H9 (cell line): ENCODE results near the gene ATG5. TPM values are rescaled to one million over a fixed set of nuclear protein-coding genes. Genes with fewer than 3 reads are reported as not detected.
A peak's percentile ranks its signal among the peaks of the same experiment; 100 is the strongest.

Experiments
- DNase-seq: peaks from one replicate; pipeline ENCODE4 v3.0.0-alpha.2; 2017
- H2AFZ ChIP-seq: one replicate; pipeline ENCODE4 v1.6.1; 2013; ENCODE audit warnings: mild to moderate bottlenecking, low read length, control low read depth, moderate library complexity
- H2AK5ac ChIP-seq: 2 replicates; pipeline ENCODE4 v1.6.1; 2013; ENCODE audit warnings: low read length, control low read depth, mixed read lengths; ENCODE audit not compliant: insufficient read length
- H2BK120ac ChIP-seq: one replicate; pipeline ENCODE4 v1.6.1; 2013; ENCODE audit warnings: low read depth, mild to moderate bottlenecking, low read length, control low read depth, inconsistent platforms; ENCODE audit not compliant: poor library complexity, severe bottlenecking
- H2BK12ac ChIP-seq: 2 replicates; pipeline ENCODE4 v1.6.1; 2013; ENCODE audit warnings: low read length, control low read depth, mixed read lengths, low read depth; ENCODE audit not compliant: insufficient read length
- H2BK15ac ChIP-seq: 2 replicates; pipeline ENCODE4 v1.6.1; 2013; ENCODE audit warnings: low read depth, low read length, control low read depth
- H2BK20ac ChIP-seq: one replicate; pipeline ENCODE4 v1.6.1; 2013; ENCODE audit warnings: low read depth, mild to moderate bottlenecking, low read length, control low read depth, inconsistent platforms; ENCODE audit not compliant: poor library complexity, severe bottlenecking
- H2BK5ac ChIP-seq: 2 replicates; pipeline ENCODE4 v1.6.1; 2013; ENCODE audit warnings: low read length, control low read depth, mixed read lengths; ENCODE audit not compliant: insufficient read length
- H3K14ac ChIP-seq: 2 replicates; pipeline ENCODE4 v1.6.1; 2013; ENCODE audit warnings: low read length, control low read depth; ENCODE audit not compliant: insufficient read depth
- H3K18ac ChIP-seq: 2 replicates; pipeline ENCODE4 v1.6.1; 2013; ENCODE audit warnings: low read depth, mild to moderate bottlenecking, mixed read lengths, low read length, control low read depth; ENCODE audit not compliant: insufficient read length
- H3K23ac ChIP-seq: 2 replicates; pipeline ENCODE4 v1.6.1; 2013; ENCODE audit warnings: low read length, control low read depth, mixed read lengths, low read depth; ENCODE audit not compliant: insufficient read length
- H3K23me2 ChIP-seq: 2 replicates; pipeline ENCODE4 v1.6.1; 2013; ENCODE audit warnings: low read depth, mild to moderate bottlenecking, mixed read lengths, low read length, control low read depth; ENCODE audit not compliant: insufficient read length, poor library complexity, severe bottlenecking
- H3K27ac ChIP-seq: 2 replicates; pipeline ENCODE4 v1.5.1; 2013; ENCODE audit warnings: low read length, control low read depth, mixed read lengths, low read depth; ENCODE audit not compliant: insufficient read length
- H3K27me3 ChIP-seq: 2 replicates; pipeline ENCODE4 v1.6.1; 2013; ENCODE audit warnings: low read length, control low read depth, inconsistent platforms; ENCODE audit not compliant: insufficient read depth
- H3K4ac ChIP-seq: 2 replicates; pipeline ENCODE4 v1.6.1; 2013; ENCODE audit warnings: low read depth, mild to moderate bottlenecking, control low read depth, inconsistent platforms, low read length, moderate library complexity
- H3K4me1 ChIP-seq: 2 replicates; pipeline ENCODE4 v1.6.1; 2013; ENCODE audit warnings: low read length, control low read depth, inconsistent platforms; ENCODE audit not compliant: insufficient read depth
- H3K4me2 ChIP-seq: 2 replicates; pipeline ENCODE4 v1.6.1; 2013; ENCODE audit warnings: low read length, control low read depth, mixed read lengths; ENCODE audit not compliant: insufficient read length, insufficient read depth
- H3K56ac ChIP-seq: 2 replicates; pipeline ENCODE4 v1.6.1; 2013; ENCODE audit warnings: low read depth, mild to moderate bottlenecking, mixed read lengths, low read length, control low read depth; ENCODE audit not compliant: insufficient read length
- H3K79me1 ChIP-seq: 2 replicates; pipeline ENCODE4 v1.6.1; 2013; ENCODE audit warnings: low read depth, mild to moderate bottlenecking, moderate library complexity, low read length, control low read depth, inconsistent platforms; ENCODE audit not compliant: insufficient read depth, poor library complexity, severe bottlenecking
- H3K79me2 ChIP-seq: 2 replicates; pipeline ENCODE4 v1.6.1; 2013; ENCODE audit warnings: low read length, control low read depth, inconsistent platforms; ENCODE audit not compliant: insufficient read depth
- H3K9ac ChIP-seq: 2 replicates; pipeline ENCODE4 v1.6.1; 2013; ENCODE audit warnings: low read length, control low read depth, mixed read lengths; ENCODE audit not compliant: insufficient read length; ENCODE audit errors: extremely low read depth
- H3K9me3 ChIP-seq: one replicate; pipeline ENCODE4 v1.6.1; 2013; ENCODE audit warnings: low read depth, low read length, inconsistent platforms; ENCODE audit not compliant: control insufficient read depth
- H3T11ph ChIP-seq: one replicate; pipeline ENCODE4 v1.6.1; 2013; ENCODE audit warnings: mild to moderate bottlenecking, low read length, control low read depth, inconsistent platforms
- H4K20me1 ChIP-seq: one replicate; pipeline ENCODE4 v1.6.1; 2013; ENCODE audit not compliant: control insufficient read depth, insufficient read length, insufficient read depth
- H4K5ac ChIP-seq: 2 replicates; pipeline ENCODE4 v1.6.1; 2013; ENCODE audit warnings: low read depth, mild to moderate bottlenecking, mixed read lengths, low read length, control low read depth; ENCODE audit not compliant: insufficient read length
- H4K8ac ChIP-seq: replicated peaks from 2 replicates; pipeline ENCODE4 v1.6.1; 2013; ENCODE audit warnings: low read length, control low read depth, mixed read lengths, low read depth; ENCODE audit not compliant: insufficient read length
- H4K91ac ChIP-seq: 2 replicates; pipeline ENCODE4 v1.6.1; 2013; ENCODE audit warnings: low read depth, mild to moderate bottlenecking, moderate library complexity, mixed read lengths, low read length, control low read depth; ENCODE audit not compliant: insufficient read length
- H3K27ac Mint-ChIP-seq, 3 experiments: 2 replicates in 2 of 3; 3 replicates in 1 of 3; pipeline ENCODE4 v1.8.0; 2020 to 2021; ENCODE audit warnings: mixed read lengths in 3 of 3, mild to moderate bottlenecking in 1 of 3, moderate library complexity in 1 of 3
- H3K27me3 Mint-ChIP-seq: 2 replicates; pipeline ENCODE4 v1.8.0; 2021; ENCODE audit warnings: low read depth, mild to moderate bottlenecking, moderate library complexity, mixed read lengths
- H3K36me3 Mint-ChIP-seq, 3 experiments: 2 replicates in 2 of 3; 3 replicates in 1 of 3; pipeline ENCODE4 v1.8.0; 2020 to 2021; ENCODE audit warnings: low read depth in 3 of 3, mixed read lengths in 3 of 3; ENCODE audit not compliant: insufficient read depth in 1 of 3
- H3K4me1 Mint-ChIP-seq, 2 experiments: 2 replicates each; pipeline ENCODE4 v1.8.0; 2020; ENCODE audit warnings: mixed read lengths in 2 of 2
- H3K4me3 Mint-ChIP-seq, 2 experiments: 2 replicates in 1 of 2; 3 replicates in 1 of 2; pipeline ENCODE4 v1.8.0; 2020 to 2021; ENCODE audit warnings: mild to moderate bottlenecking in 2 of 2, mixed read lengths in 2 of 2, moderate library complexity in 1 of 2
- H3K9me3 Mint-ChIP-seq, 2 experiments: 2 replicates in 1 of 2; 3 replicates in 1 of 2; pipeline ENCODE4 v1.8.0; 2020; ENCODE audit warnings: mild to moderate bottlenecking in 2 of 2, mixed read lengths in 2 of 2, moderate library complexity in 1 of 2
- WGBS: extraction: QIAGEN DNeasy Blood & Tissue Kit; methylation state at CpG from one replicate; pipeline ENCODE4 v1.1.7; 2013; ENCODE audit warnings: missing lambda C conversion rate, low lambda C conversion rate, mixed read lengths; ENCODE audit not compliant: insufficient read length; ENCODE audit errors: extremely low coverage; 5-methylcytosine and 5-hydroxymethylcytosine counted together
- total RNA-seq: library from RNA; stranded (reverse); gene quantifications from 2 replicates; pipeline ENCODE4 v1.2.1, GENCODE V29; 2021
- TF ChIP-seq, protein P1 (sequence below): fragments of 200-600 bp; sonication (generic); conservative IDR thresholded peaks from 3 replicates; pipeline ENCODE4 v1.8.0; 2021; ENCODE audit warnings: antibody characterized with exemption, mild to moderate bottlenecking

Gene ATG5
- total RNA-seq, 1 experiment from 2014 or later: 36.7 TPM

DNA sequence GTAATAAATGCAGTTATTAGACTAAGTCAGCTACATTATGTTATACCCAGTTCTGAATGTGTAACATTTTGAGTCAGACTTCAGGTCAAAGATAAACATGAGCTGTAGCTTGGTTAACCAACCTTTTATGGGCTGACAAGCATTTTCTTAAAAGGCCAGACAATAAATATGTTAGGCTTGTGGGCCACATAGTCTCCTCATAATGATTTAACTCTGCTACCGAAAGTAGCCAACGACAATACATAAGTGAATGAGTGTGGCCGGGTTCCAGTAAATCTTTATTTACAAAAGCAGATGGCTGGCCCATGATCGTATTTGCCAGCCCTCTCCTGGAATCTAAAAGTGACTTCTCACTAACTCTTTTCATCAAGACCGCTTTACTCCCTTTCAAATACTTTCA, 49.9 kb downstream of the ATG5 start:
- no peak overlapping the region for H2BK15ac ChIP-seq
- H3T11ph ChIP-seq: no peak overlapping the region
- H3K79me2 ChIP-seq: no peaks in the 10 kb centered on the region; the same call in 1 of the 2 replicates
- Mint-ChIP-seq H3K27ac (peak overlapping the region in 1 of 3 experiments; percentile 74; a peak in 1 of 7 replicates), H3K4me3 (no peak overlapping the region), H3K4me1 (peaks cover 4% of the 10 kb centered on the region in 2 experiments), H3K9me3 (no peaks in the 10 kb centered on the region), H3K27me3 (no peaks in the 10 kb centered on the region), H3K36me3 (peaks cover 4 to 19% (median 16%) of the 10 kb centered on the region in 3 experiments)
- H3K27me3 ChIP-seq: no peaks in the 10 kb centered on the region
- no peak overlapping the region for H3K4ac ChIP-seq
- H4K91ac ChIP-seq: no peak overlapping the region
- H3K23ac ChIP-seq: no peak overlapping the region
- H3K4me1 ChIP-seq: no peaks in the 10 kb centered on the region
- H4K5ac ChIP-seq: no peak overlapping the region
- H3K23me2 ChIP-seq: no peaks in the 10 kb centered on the region
- no peak overlapping the region for H3K14ac ChIP-seq
- H3K27ac ChIP-seq: no peak overlapping the region
- H3K56ac ChIP-seq: no peak overlapping the region
- H4K8ac ChIP-seq: no peak overlapping the region
- TF ChIP-seq, protein P1, sequence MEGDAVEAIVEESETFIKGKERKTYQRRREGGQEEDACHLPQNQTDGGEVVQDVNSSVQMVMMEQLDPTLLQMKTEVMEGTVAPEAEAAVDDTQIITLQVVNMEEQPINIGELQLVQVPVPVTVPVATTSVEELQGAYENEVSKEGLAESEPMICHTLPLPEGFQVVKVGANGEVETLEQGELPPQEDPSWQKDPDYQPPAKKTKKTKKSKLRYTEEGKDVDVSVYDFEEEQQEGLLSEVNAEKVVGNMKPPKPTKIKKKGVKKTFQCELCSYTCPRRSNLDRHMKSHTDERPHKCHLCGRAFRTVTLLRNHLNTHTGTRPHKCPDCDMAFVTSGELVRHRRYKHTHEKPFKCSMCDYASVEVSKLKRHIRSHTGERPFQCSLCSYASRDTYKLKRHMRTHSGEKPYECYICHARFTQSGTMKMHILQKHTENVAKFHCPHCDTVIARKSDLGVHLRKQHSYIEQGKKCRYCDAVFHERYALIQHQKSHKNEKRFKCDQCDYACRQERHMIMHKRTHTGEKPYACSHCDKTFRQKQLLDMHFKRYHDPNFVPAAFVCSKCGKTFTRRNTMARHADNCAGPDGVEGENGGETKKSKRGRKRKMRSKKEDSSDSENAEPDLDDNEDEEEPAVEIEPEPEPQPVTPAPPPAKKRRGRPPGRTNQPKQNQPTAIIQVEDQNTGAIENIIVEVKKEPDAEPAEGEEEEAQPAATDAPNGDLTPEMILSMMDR: no peak
- peaks cover 3% of the 10 kb centered on the region for H3K79me1 ChIP-seq
- no peak overlapping the region for H2BK120ac ChIP-seq
- no peak for DNase-seq
- no peak overlapping the region for H3K9ac ChIP-seq
- H2BK20ac ChIP-seq: no peak overlapping the region
- no peak overlapping the region for H2BK5ac ChIP-seq
- no CpG with 5 or more reads among the region's 5 CpGs for WGBS
- H3K9me3 ChIP-seq: no peaks in the 10 kb centered on the region
- no peak overlapping the region for H2AK5ac ChIP-seq
- H3K18ac ChIP-seq: no peak overlapping the region
- no peak overlapping the region for H2AFZ ChIP-seq
- no peak overlapping the region for H2BK12ac ChIP-seq
- no peak overlapping the region for H3K4me2 ChIP-seq
- no peaks in the 10 kb centered on the region for H4K20me1 ChIP-seq
